ENCODE data around the gene EDN2. TPM values are rescaled to one million over a fixed set of nuclear protein-coding genes. Genes with fewer than 3 reads are reported as not detected.

EDN2 gene
- polyA plus RNA-seq, 4 donors = 1.0 to 22.8 (median 9.5) TPM

- FAIRE-seq (no peak), DNase-seq (peak; percentile 28 to 48)
- WGBS, 3 donors = 64 to 73% (median 70%) methylated on average over 15 of the region's 15 CpGs
- H3K36me3 ChIP-seq (ENCODE audit: control insufficient read depth in 3 of 3, insufficient read depth in 2 of 3, low read depth in 1 of 3, low read length in 3 of 3) = no peaks in the 10 kb centered on the region
- peaks cover 0 to 8% (median 0%) of the 10 kb centered on the region in 3 donors for H3K4me1 ChIP-seq (ENCODE audit: control insufficient read depth in 3 of 3, insufficient read depth in 2 of 3, low read depth in 1 of 3, low read length in 2 of 3)
- no peaks in the 10 kb centered on the region for H3K27me3 ChIP-seq (ENCODE audit: control insufficient read depth in 3 of 3, insufficient read depth in 3 of 3, low read length in 3 of 3)
- no peaks in the 10 kb centered on the region for H3K9me3 ChIP-seq (ENCODE audit: control insufficient read depth in 2 of 2, insufficient read depth in 1 of 2, low read depth in 1 of 2, low read length in 1 of 2)
- H3K4me3 ChIP-seq (ENCODE audit: low read depth in 1 of 3, low read length in 3 of 3) = no peak overlapping the region
- H3K27ac ChIP-seq (ENCODE audit: low read depth in 1 of 3, low read length in 2 of 3) = no peak overlapping the region
Observed at GRCh38 chr1:41504114-41505035, 19.9 kb upstream of the EDN2 start.

GRCh38 chr1:41503538-41504113 lies 19.1 kb upstream of the EDN2 start:
- no peaks in the 10 kb centered on the region for H3K36me3 ChIP-seq (ENCODE audit: control insufficient read depth in 3 of 3, insufficient read depth in 2 of 3, low read depth in 1 of 3, low read length in 3 of 3)
- no peak overlapping the region for H3K27ac ChIP-seq (ENCODE audit: low read depth in 1 of 3, low read length in 2 of 3)
- H3K9me3 ChIP-seq (ENCODE audit: control insufficient read depth in 2 of 2, insufficient read depth in 1 of 2, low read depth in 1 of 2, low read length in 1 of 2) = no peaks in the 10 kb centered on the region
- peaks cover 0 to 8% (median 0%) of the 10 kb centered on the region in 3 donors for H3K4me1 ChIP-seq (ENCODE audit: control insufficient read depth in 3 of 3, insufficient read depth in 2 of 3, low read depth in 1 of 3, low read length in 2 of 3)
- no peaks in the 10 kb centered on the region for H3K27me3 ChIP-seq (ENCODE audit: control insufficient read depth in 3 of 3, insufficient read depth in 3 of 3, low read length in 3 of 3)
- no peak overlapping the region for H3K4me3 ChIP-seq (ENCODE audit: low read depth in 1 of 3, low read length in 3 of 3)
- FAIRE-seq = no peak
- no peak for DNase-seq
- WGBS, 3 donors = 90 to 93% (median 90%) methylated on average over 11 of the region's 11 CpGs

DNA sequence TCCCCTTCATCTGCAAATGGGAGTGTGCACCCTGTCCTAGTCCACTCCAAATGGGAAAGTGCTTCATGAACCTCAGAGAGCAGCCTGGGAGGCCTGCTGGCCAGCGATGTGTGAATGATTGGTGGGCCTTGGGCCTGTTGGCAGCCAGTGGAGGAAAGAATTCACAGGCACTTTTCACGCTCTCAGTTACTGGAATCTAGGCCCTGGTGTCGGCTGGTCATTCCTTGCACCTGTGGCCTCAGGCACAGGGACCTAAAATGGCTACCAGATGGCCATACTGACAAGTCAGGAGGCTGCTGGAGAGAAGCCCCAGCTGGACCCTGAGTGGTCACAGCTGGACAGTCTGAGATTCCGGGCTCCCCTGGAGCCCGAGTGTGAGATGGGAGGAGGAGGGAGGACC lies 18.4 kb upstream of the EDN2 start:
- FAIRE-seq = no peak
- 81 to 95% (median 87%) methylated on average over 5 of the region's 5 CpGs for WGBS, 3 donors

GRCh38 chr1:41501581-41501980 lies 17.1 kb upstream of the EDN2 start:
- 16 to 65% (median 33%) methylated on average over 20 of the region's 20 CpGs for WGBS, 3 donors
- H3K36me3 ChIP-seq (ENCODE audit: control insufficient read depth in 3 of 3, insufficient read depth in 2 of 3, low read depth in 1 of 3, low read length in 3 of 3) = no peaks in the 10 kb centered on the region
- no peak for FAIRE-seq
- DNase-seq = peak in 1 of 2 donors; percentile 95
- no peaks in the 10 kb centered on the region for H3K27me3 ChIP-seq (ENCODE audit: control insufficient read depth in 3 of 3, insufficient read depth in 3 of 3, low read length in 3 of 3)
- H3K27ac ChIP-seq (ENCODE audit: low read depth in 1 of 3, low read length in 2 of 3) = peak overlapping the region in 2 of 3 donors; percentile 3 to 84
- H3K9me3 ChIP-seq (ENCODE audit: control insufficient read depth in 2 of 2, insufficient read depth in 1 of 2, low read depth in 1 of 2, low read length in 1 of 2) = no peaks in the 10 kb centered on the region
- H3K4me3 ChIP-seq (ENCODE audit: low read depth in 1 of 3, low read length in 3 of 3) = no peak overlapping the region
- peaks cover under 1 to 9% (median 6%) of the 10 kb centered on the region in 3 donors for H3K4me1 ChIP-seq (ENCODE audit: control insufficient read depth in 3 of 3, insufficient read depth in 2 of 3, low read depth in 1 of 3, low read length in 2 of 3)

More for the DNA sequence above, 18.4 kb upstream of the EDN2 start:
- H3K4me1 ChIP-seq (ENCODE audit: control insufficient read depth in 3 of 3, insufficient read depth in 2 of 3, low read depth in 1 of 3, low read length in 2 of 3) = peaks cover 0 to 9% (median 0%) of the 10 kb centered on the region in 3 donors
- no peak for DNase-seq
- no peaks in the 10 kb centered on the region for H3K27me3 ChIP-seq (ENCODE audit: control insufficient read depth in 3 of 3, insufficient read depth in 3 of 3, low read length in 3 of 3)
- no peaks in the 10 kb centered on the region for H3K36me3 ChIP-seq (ENCODE audit: control insufficient read depth in 3 of 3, insufficient read depth in 2 of 3, low read depth in 1 of 3, low read length in 3 of 3)
- no peak overlapping the region for H3K4me3 ChIP-seq (ENCODE audit: low read depth in 1 of 3, low read length in 3 of 3)
- no peaks in the 10 kb centered on the region for H3K9me3 ChIP-seq (ENCODE audit: control insufficient read depth in 2 of 2, insufficient read depth in 1 of 2, low read depth in 1 of 2, low read length in 1 of 2)
- H3K27ac ChIP-seq (ENCODE audit: low read depth in 1 of 3, low read length in 2 of 3) = no peak overlapping the region

DNA sequence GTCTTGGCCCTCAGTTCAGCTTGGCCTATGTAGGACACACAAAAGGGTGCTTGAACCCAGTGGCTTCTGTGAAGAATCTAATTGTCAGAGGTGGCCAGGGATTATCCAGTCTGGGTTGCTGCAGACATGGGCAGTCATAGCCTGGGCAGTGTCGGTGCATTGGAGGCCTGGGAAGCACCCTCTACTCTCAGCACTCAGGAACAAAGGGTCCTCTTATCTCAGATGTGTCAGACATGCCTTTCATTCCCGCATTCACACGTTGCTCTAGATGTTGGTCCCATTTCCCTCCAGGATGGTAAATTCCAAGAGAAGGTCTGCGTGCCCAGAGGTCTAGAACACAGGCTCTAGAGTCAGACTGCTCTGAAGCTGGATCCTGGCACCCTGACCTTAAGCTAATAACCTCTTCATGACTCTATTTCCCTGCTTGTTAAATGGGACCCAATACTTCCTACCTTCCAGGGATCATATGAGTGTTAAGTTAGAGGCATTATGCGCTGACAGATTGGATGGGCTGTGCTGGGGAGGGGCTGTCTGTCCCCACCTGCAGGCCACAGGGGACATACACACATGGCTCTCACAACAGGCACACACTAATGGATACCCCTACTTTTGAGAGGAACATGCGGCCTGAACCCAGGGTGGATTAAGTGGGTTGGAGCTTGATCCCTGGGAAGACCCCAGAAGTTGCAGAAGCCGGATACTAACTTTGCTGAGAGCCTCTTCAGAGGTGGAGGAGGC lies 16.5 kb upstream of the EDN2 start:
- Histone ChIP-seq H3K36me3 (ENCODE audit: control insufficient read depth in 3 of 3, insufficient read depth in 2 of 3, low read depth in 1 of 3, low read length in 3 of 3) (no peaks in the 10 kb centered on the region), H3K27ac (ENCODE audit: low read depth in 1 of 3, low read length in 2 of 3) (peak overlapping the region in 2 of 3 donors; percentile 69 to 84)

GRCh38 chr1:41500378-41500777 lies 15.9 kb upstream of the EDN2 start:
- Histone ChIP-seq H3K27ac (ENCODE audit: low read depth in 1 of 3, low read length in 2 of 3) (peak overlapping the region in 2 of 3 donors; percentile 69 to 84), H3K4me1 (ENCODE audit: control insufficient read depth in 3 of 3, insufficient read depth in 2 of 3, low read depth in 1 of 3, low read length in 2 of 3) (peaks cover 3 to 15% (median 11%) of the 10 kb centered on the region in 3 donors), H3K4me3 (ENCODE audit: low read depth in 1 of 3, low read length in 3 of 3) (no peak overlapping the region), H3K36me3 (ENCODE audit: control insufficient read depth in 3 of 3, insufficient read depth in 2 of 3, low read depth in 1 of 3, low read length in 3 of 3) (no peaks in the 10 kb centered on the region), H3K27me3 (ENCODE audit: control insufficient read depth in 3 of 3, insufficient read depth in 3 of 3, low read length in 3 of 3) (no peaks in the 10 kb centered on the region), H3K9me3 (ENCODE audit: control insufficient read depth in 2 of 2, insufficient read depth in 1 of 2, low read depth in 1 of 2, low read length in 1 of 2) (no peaks in the 10 kb centered on the region)
- no peak for FAIRE-seq
- peak in 1 of 2 donors; percentile 85 for DNase-seq
- 22 to 59% (median 22%) methylated on average over 10 of the region's 10 CpGs for WGBS, 3 donors

More for the DNA sequence above, 16.5 kb upstream of the EDN2 start:
- no peaks in the 10 kb centered on the region for H3K9me3 ChIP-seq (ENCODE audit: control insufficient read depth in 2 of 2, insufficient read depth in 1 of 2, low read depth in 1 of 2, low read length in 1 of 2)
- no peak overlapping the region for H3K4me3 ChIP-seq (ENCODE audit: low read depth in 1 of 3, low read length in 3 of 3)
- no peaks in the 10 kb centered on the region for H3K27me3 ChIP-seq (ENCODE audit: control insufficient read depth in 3 of 3, insufficient read depth in 3 of 3, low read length in 3 of 3)
- DNase-seq (no peak), FAIRE-seq (no peak)
- H3K4me1 ChIP-seq (ENCODE audit: control insufficient read depth in 3 of 3, insufficient read depth in 2 of 3, low read depth in 1 of 3, low read length in 2 of 3) = peaks cover 3 to 11% (median 10%) of the 10 kb centered on the region in 3 donors
- WGBS, 3 donors = 50 to 80% (median 61%) methylated on average over 7 of the region's 7 CpGs

DNA sequence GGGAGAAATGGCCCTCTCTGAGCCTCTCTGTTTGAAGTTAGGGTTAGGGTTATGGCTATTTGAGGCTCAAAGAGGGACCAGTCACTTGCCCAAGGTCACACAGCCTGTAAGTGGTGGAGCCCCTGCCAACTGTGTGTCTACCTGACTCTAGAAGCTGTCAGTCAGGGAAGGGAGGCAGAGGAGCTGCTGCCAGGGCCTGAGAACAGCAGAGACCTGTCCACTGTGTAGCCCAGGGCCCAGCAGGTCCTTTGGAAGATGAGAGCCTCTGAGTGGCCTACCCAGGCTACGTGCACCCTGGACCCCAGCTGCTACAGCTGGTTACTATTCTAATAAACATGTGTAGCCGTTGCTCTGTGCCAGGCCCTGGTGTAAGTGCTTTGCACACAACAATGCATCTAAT lies 15.1 kb upstream of the EDN2 start:
- 49 to 67% (median 66%) methylated on average over 2 of the region's 2 CpGs for WGBS, 3 donors
- Histone ChIP-seq H3K36me3 (ENCODE audit: control insufficient read depth in 3 of 3, insufficient read depth in 2 of 3, low read depth in 1 of 3, low read length in 3 of 3) (no peaks in the 10 kb centered on the region), H3K4me1 (ENCODE audit: control insufficient read depth in 3 of 3, insufficient read depth in 2 of 3, low read depth in 1 of 3, low read length in 2 of 3) (peaks cover 3 to 19% (median 11%) of the 10 kb centered on the region in 3 donors), H3K27me3 (ENCODE audit: control insufficient read depth in 3 of 3, insufficient read depth in 3 of 3, low read length in 3 of 3) (no peaks in the 10 kb centered on the region), H3K4me3 (ENCODE audit: low read depth in 1 of 3, low read length in 3 of 3) (no peak overlapping the region), H3K27ac (ENCODE audit: low read depth in 1 of 3, low read length in 2 of 3) (no peak overlapping the region), H3K9me3 (ENCODE audit: control insufficient read depth in 2 of 2, insufficient read depth in 1 of 2, low read depth in 1 of 2, low read length in 1 of 2) (no peaks in the 10 kb centered on the region)
- no peak for FAIRE-seq
- DNase-seq = no peak

- no peak overlapping the region for H3K4me3 ChIP-seq (ENCODE audit: low read depth in 1 of 3, low read length in 3 of 3)
- WGBS, 3 donors = 21 to 59% (median 39%) methylated on average over 12 of the region's 12 CpGs
- H3K27me3 ChIP-seq (ENCODE audit: control insufficient read depth in 3 of 3, insufficient read depth in 3 of 3, low read length in 3 of 3) = no peaks in the 10 kb centered on the region
- FAIRE-seq = no peak
- peaks cover 3 to 19% (median 11%) of the 10 kb centered on the region in 3 donors for H3K4me1 ChIP-seq (ENCODE audit: control insufficient read depth in 3 of 3, insufficient read depth in 2 of 3, low read depth in 1 of 3, low read length in 2 of 3)
- peak overlapping the region in 2 of 3 donors; percentile 22 to 33 for H3K27ac ChIP-seq (ENCODE audit: low read depth in 1 of 3, low read length in 2 of 3)
- no peaks in the 10 kb centered on the region for H3K9me3 ChIP-seq (ENCODE audit: control insufficient read depth in 2 of 2, insufficient read depth in 1 of 2, low read depth in 1 of 2, low read length in 1 of 2)
- DNase-seq = peak in 1 of 2 donors; percentile 92
- H3K36me3 ChIP-seq (ENCODE audit: control insufficient read depth in 3 of 3, insufficient read depth in 2 of 3, low read depth in 1 of 3, low read length in 3 of 3) = no peaks in the 10 kb centered on the region
Observed at GRCh38 chr1:41498804-41499203, 14.3 kb upstream of the EDN2 start.
